Activated CD4-positive, alpha-beta T cell treated with anti-CD3 and anti-CD28 coated beads for 1 hour (primary cell): ENCODE results near the gene TIFAB.

ENCODE experiments used
- DNase-seq: peaks from one replicate; pipeline ENCODE4 v3.0.0-alpha.2; 2020

Gene TIFAB

DNA sequence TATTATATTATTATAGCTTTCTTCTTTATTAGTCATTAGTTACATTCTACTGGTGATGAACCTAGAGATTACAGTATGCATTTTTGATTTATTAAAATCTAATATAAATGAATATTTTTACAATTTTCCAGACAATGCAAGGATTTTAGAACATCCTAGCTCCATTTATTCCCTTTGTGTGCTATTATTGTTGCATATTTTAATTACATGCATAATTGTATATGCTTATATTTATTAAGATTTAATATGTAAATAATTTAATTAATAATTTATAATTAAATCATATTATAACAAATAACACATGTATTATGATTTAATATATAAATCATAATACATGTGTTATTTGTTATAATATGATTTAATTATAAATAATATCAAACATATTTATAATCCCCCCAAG, 29.7 kb downstream of the TIFAB start:
- DNase-seq = no peak

DNA sequence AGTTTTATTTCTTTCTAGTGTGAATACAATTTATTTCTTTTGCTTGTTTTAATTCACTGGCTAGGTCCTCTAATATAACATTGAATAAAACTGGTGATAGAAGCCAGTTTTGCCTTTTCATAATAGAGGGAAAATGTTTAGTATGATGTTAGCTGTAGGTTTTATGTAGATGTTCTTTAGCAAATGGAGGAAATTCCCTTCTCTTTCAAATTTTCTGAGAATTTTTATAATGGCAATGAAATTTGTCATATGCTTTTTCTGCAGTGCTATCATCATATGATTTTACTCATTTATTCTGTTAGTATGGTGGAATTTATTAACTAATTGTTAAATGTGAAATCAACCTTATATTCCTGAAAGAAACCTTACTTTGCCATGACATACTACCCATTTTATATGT, 35.1 kb downstream of the TIFAB start:
- no peak for DNase-seq

DNA sequence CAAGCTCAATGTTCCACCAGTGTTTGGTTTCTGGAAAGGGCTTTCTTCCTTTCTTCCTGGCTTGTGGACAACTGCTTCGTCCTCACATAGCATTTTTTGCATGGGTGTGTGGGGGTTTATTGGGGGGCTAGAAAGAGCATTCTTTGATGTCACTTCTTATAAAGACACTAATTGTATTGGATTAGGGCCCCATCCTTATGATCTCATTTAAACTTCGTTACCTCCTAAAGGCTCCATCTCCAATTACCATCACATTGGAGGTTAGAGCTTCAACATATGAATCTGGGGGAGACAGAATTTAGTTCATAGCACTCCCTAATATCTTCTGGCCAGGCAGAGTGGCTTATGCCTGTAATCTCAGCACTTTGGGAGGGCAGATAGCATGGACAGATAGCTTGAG, 47.1 kb downstream of the TIFAB start:
- DNase-seq = no peak

DNA sequence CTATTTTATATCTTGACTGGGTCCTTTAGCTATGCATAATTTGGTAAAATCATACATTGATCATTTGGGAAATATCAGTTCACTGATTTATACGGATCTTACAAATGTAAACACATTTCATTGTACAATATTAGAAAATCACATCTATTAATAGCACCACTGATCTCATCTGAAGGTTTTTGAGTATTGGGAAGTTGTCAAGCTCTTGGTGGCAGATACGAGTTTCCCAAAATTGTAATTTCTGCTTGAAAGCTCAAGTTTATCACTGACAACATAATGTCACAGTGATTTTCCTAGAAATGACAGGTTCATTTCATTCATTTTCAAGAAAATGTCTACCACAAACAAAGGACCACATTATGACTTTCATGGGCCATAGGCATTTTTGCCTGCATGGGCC, 50.1 kb downstream of the TIFAB start:
- DNase-seq = no peak

DNA sequence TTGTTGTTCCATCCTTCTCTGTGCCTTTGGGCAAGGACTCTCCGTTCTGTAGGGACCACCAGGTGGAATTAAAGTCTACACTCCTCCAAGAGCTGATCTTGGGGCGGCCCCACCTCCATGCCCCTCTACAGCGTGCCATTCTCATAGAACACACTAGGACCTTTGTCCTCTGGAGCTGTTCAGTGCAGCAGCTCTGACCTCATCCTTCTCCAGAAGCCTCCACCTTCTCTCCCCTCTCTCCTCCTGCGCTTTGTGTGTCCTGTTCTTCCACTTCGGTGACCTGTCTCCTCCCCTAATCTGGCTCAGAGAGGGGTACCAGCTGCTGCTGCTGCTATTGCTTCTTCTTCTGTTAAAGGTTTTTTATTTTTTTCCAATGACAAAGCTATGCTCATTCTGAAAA, 51.3 kb downstream of the TIFAB start:
- DNase-seq = no peak

DNA sequence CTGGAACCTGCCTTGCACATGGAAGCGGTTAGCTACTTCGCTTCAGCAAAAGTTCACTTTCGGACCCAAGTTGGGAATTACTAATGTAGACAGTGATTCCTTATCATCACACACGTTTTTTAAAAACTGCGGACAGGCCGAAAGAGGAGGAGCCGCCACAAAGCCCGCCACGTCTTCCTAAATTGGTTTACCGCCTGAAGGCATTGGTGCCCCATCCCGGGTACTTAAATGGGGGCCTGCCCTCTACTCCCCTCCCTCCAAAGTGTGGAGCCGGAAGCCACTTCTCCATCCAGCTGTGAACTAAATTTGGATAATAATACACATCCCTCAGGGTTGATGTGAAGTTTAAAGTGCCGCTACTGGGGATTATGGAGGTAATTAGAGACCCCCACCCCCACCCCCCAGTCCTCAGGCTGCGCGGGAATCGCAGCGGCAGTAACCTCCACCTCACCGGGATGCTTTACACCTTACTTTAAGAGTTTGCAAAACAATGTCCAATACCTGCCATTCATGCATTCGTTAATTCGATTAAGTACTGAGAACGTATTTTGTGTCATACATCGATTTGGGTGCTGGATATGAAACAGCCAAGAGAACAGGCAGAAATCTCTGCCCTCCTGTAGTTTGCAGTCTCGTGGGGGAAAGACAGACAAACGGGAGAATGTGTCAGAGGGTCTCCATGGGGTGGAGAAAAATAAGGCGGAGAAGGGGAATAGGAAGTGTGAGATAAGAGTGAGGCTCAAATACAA, 52.2 kb downstream of the TIFAB start:
- no peak for DNase-seq

DNA sequence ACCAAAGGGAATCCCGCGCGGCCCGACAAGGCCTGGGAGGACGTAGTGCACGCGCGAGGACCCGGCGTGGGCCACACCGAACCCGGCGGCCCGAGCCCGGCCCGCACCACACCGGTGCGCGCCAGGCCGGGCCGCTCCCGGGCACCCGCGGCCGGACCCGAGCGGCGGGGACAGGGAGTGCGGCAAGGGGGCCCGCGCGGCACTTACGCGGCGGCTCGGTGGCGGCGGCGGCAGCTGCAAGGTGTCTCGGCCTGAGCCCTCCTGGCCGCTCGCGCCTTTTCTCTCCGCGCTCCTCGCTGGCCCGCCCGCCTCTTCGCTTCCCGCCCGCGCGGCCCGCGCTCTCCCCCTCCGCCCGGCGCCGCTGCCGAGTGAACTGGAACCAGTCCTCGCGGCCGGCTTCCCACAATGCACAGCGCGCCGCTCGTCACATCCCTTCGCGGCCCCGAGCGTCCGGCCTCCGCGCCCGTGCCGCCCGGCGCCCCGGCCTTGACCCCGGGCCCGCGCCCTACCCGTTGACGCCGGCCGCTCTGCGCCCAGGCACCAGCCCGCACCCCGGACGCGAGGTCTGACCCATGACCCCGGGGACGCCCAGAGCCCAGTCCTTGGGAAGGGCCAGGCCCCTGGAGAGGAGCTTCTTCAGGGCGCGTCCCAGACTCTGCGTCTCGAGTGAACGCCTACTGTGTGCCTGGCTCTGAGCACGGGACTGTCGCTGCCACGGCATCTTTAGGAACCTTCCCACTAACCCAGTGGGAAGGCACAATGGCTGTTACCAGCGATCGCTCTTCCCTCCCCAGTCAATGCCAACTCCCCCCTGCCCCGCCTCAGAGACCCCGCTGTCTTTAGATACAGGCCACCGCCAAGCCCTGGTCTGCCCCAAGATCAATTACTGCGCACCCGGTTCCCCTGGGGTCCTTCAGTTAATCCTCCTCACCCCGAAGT, 53.0 kb downstream of the TIFAB start, which contains the start of gene MACROH2A1:
TSS of gene MACROH2A1 (minus strand) at position 377 of the 939 bp plus-strand sequence. CDS start 10,138 bp downstream, outside the sequence.
- peak; percentile 71 for DNase-seq

DNA sequence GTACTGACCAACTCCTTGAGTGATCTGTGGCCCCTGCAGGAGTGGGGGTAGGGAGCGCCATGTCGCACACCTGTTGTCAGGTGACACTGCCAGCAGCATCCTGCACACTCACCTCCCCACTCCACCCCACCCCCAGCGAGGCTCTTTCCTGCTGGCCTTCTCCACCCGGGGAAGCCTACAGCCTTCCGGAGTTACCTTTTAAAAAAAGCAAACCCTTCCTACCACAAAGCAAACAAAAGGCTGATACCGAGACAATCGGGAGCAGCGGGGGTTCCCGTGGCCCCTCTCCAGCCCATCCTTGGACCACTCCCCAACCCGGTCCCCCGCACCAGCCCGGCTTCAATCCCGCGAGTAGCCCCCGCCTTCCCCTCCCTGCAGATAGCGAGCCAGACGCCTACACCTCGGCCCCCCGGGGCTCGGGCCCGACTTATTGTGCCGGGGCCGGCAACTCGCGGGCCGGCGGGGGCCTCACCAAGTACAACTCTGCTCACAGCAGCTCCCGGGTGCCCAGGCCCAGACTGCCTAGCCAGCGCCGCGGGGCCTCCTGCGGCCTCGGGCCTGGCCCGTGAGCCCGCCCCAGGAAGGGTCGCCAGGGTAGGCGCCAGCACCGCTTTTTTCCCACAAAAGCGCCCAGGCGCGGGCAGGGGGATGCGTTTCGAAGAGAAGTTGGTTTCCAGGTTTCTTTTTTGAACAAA, 53.8 kb downstream of the TIFAB start:
- DNase-seq = no peak
